Smooth muscle cell of the brain vasculature (primary cell): Measurements from ENCODE around the gene BAZ1A.
"Not testable (repeated sequence)": the region's sequence is repeated elsewhere in the genome, so short reads cannot be mapped to it uniquely, and the experiment has no call there.

Experiments used
- DNase-seq: peaks from one replicate; pipeline ENCODE4 v3.0.0-alpha.2; 2012; ENCODE audit warnings: low read depth, low spot score

Gene BAZ1A

DNA sequence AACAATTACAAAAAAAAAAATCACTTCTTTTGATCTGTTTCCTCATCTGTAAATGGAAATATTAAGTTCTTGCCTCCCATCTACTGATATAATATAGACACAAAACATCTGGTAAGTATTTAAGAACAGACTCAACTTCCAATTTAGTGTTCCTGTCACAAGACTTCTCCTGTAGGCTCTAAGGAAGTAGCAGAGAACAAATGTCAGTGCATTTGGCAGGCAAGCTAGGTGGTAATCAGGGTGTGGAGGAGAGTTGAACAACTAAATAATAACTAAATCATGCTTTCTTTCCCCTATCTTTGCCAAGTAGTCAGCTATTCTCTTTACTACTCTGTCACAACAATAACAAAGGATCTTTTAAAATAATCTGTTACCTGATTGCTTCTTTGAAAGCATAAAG, 22.1 kb downstream of the BAZ1A start:
- no peak for DNase-seq

DNA sequence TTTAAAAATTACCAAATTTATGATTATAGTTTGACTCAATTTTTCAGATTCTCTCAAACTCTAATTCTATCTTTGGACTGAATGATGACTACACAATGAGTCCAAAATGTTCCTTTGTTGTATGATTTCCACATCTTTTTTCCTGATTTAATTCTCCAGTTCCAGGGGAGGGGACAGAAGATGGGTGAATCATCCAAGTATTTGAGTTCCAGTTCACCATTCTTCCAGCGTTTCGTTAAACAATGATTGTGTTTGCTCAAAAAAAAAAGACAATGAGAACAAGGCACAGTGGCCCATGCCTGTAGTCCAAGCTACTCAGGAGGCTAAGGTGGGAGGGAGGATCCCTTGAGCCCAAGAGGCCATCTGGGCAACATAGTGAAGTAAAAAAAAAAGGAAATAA, 23.8 kb downstream of the BAZ1A start:
- DNase-seq, result no peak

DNA sequence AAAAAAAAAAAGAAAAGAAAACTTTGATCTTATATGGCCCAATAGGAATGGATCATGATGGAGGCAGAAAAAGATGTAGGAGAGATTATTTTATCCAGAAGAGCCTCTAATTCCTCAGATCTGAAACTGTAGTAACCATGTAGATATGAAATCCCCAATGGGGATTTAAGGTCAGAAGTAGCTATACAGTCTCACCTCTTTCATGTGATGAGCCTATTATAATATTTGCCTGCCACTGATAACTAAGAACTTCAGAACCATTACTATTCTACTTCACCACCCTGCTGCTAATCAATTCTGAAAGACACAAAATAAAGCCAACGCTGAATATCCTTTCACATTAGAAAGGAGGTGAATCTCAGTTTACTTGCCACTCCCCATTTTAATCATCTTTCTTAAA, 29.3 kb downstream of the BAZ1A start:
- no peak for DNase-seq

DNA sequence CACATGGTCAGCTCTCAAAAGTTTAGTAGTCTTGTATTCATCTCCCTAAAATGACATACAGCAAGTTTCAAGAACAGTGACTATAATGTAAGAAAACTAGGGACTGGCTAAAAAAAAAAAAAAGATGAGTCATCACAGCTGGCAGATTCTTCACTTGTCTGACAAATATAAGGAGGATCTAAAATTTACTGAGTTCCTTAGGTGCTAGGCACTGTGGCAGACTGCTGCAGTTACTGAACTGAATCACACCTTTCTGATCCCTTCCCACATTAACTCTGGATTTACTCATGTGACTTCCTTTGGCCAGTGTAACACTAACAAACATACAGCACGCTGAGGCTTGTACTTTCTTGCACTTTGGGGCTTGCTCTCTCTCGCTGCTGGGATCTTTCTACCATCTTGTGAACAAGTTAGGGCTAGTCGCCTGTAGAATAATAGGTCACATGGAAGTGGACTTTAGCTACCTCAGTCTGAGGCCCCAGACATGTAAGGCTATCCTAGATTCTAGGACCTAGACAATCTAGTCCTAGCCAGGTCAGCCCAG, 32.1 kb downstream of the BAZ1A start:
- no peak for DNase-seq

DNA sequence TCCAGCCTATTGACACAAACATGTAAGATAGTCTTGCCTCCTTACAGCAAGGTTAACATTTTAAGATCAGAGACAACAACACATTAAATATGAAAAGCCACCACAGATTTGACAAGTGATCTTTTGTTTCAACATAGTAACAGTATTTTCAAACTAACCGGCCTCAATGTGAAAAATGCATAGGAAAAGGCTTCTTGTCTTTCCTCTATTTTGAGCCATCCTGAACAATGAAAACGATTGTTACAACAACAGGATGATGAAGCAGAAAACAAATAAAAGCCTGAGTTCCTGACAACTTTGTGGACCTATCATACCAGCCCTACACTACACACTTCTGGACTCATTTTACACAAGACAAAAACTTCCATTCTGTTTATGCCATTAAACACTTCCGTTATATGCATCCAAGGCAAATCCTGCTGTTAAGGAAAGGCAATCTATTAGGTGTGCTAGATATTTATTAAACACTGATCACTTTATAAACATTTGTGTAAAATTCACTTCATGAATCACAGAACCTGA, 37.3 kb downstream of the BAZ1A start:
- DNase-seq, result no peak

DNA sequence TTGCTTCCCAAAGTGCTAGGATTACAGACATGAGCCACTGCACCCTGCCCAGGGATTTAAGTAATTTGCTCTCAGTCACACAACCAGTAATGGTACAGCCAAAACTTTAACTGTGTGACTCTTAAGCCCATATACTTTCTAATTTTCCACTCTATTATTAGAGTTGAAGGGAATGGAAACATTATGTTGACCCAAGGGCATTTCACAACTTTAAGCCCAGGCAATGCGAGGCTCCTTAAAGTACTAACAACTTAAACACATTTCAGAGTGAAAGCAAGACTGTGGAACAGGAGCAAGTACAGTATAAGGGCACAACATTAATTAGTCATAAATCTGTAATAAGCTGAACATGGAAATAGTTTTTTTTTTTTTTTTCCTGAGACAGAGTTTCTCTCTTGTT, 39.8 kb downstream of the BAZ1A start:
- no peak for DNase-seq

DNA sequence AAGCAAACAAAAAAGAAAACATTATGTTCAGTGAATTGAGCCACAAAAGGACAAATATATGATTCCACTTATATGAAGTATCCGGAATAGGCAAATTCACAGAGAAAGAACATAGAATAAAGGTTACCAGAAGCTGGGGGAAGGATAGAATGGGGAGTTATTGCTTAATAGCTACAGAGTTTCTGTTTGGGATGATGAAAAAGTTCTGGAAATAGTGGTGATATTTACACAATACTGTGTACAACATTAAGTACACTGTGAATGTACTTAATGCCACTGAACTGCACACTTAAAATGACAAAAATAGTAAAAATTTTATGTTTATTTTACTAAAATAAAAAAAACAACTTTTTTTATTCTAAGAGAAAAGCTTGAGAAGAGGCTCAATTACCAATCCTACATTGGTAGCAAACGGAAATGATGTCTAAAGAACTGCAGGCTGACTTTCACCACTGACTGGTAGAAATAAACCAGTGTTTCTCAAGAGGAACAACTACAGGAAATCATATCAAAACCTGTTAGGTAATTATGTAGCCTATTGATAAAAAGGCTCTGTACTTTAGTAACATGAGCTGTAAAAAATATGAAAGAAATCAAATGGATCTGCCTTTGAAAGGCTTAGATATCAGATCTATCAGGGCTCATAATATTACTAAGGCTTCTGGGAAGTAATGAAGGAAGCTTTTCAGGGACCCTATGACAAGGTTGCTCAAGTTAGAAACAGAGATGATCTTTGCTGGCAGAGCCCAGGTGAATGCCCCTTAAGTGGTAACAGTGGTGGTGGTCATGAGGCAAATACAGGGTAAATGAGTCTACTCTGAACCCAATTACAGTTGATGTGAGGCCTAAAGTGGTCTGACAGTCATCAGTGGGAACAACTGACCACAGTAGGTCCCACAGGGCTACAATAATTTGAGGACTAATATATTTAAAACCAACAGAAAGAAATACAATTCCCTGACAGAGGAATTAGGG, 41.3 kb downstream of the BAZ1A start:
- DNase-seq, result no peak

DNA sequence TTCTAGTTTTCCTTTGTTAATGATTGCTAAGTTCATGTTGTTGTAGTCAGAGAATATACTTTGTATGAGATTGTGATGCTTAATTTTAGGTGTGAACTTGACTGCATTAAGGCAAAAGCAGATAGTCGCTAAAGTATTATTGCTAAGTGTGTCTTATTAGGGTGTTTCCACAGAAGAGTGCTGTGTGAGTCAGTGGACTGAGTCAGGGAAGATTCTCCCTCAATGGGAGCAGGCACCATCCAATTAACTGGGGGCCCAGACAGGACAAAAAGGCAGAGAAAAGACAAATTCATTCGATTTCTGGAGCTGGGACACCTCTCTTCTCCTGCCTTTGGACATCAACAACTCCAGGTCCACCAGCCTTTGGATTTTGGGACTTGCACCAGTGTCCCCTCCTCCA, 48.5 kb downstream of the BAZ1A start:
- DNase-seq, result no peak

DNA sequence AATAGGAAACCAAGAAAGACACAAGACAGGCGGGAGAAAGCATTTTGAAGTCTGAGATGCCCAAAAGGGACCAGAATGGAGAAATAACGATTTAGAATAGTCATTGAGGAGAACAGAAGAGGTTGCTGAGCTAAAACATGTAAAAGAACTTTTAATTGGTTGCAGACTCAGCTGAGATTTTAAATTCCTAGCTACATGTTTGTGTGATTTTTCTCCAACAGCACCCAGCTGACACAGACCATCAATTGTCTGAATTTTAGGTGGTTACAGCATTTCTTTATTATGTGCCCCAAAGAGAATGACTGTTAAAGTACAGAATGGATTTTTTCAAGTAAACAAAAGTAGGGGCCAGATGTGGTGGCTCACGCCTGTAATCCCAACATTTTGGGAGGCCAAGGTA, 50.3 kb downstream of the BAZ1A start:
- DNase-seq, result no peak

DNA sequence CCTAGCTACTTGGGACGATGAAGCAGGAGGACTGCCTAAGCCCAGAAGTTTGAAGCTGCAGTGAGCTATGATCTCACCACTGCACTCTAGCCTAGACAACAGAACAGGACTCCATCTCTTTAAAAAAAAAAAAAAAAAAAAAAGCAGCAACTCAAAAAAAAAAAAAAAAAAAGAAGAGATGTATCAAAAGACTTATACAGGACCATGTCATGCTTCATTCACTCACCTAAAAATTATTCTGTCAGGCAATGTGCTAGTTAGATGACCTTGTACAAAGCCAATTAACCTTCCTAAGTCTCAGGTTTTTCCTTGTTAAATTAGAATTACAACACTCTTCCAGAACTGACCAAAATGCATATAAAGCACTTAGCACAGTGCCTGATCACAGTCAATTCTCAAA, 50.9 kb downstream of the BAZ1A start:
- no peak for DNase-seq

DNA sequence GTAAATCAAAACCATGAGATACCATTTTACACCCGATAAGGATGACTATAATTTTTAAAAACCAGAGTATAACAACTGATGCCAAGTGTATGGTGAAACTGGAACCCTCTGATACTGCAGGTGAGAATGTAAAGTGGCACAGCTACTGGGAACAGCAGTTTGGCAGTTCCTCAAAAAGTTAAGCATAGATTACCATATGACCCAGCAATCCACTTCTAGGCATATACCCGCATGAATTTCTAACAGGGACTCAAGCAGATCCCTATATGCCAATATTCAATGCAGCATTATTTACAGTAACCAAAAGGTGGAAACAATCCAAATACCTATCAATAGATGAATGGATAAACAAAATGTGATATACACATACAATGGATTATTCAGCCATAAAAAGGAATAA, 57.4 kb downstream of the BAZ1A start:
- no peak for DNase-seq

DNA sequence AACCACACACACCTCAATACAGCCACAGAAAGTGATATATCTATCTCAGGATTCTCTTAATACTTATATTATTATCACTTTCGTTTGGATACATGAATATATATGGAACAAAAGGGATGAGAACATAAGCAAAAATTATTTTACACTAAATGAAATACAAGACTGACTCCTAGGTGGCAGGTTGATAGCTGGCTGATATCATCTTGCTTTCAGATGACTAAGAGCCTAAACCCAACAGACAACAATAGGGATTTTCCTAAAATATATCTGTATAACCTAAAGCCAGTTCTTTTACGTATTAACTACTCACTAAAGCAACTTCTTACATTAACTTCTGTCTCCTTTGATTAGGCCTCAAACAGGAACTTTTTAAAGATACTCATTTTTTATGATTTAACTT, 65.1 kb downstream of the BAZ1A start:
- DNase-seq, result no peak

DNA sequence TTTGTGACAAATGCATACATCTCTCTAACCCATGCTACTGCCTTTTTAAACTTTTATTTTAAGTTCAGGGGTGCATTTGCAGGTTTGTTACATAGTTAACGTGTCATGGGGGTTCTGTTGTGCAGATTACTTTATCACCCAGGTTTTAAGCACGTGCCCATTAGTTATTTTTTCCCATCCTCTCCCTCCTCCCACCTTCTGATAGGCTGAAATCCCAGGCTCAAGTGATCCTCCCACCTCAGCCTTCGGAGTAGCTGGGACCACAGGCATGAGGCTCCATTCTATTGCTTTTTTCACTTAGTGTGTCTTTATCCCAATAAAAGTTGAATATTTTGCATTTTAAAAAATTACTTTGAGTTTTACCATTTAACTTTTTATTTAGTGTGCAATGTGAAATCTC, 68.9 kb downstream of the BAZ1A start:
- DNase-seq, result no peak

DNA sequence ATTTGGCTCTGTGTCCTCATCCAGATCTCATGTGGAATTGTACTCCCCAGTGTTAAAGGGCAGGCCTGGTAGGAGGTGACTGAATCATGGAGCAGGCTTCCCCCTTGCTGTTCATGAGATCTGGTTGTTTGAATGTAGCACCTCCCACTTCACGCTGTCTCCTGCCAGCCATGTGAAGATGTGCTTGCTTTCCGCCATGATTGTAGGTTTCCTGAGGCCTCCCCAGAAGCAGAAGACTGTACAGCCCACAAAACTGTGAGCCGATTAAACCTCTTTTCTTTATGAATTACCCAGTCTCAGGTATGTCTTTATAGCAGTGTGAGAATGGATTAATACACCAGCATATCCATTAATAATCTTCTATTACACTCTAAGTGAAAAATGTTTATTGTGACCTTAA, 70.2 kb downstream of the BAZ1A start:
- no peak for DNase-seq

DNA sequence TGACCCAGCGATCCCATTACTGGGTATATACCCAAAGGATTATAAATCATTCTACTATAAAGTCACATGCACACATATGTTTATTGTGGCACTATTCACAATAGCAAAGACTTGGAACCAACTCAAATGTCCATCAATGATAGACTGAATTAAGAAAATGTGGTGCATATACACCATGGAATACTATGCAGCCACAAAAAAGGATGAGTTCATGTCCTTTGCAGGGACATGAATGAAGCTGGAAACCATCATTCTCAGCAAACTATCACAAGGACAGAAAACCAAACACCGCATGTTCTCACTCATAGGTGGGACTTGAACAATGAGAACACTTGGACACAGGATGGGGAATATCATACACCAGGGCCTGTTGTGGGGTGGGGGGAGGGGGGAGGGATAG, 76.3 kb downstream of the BAZ1A start:
- not testable (repeated sequence) for DNase-seq

DNA sequence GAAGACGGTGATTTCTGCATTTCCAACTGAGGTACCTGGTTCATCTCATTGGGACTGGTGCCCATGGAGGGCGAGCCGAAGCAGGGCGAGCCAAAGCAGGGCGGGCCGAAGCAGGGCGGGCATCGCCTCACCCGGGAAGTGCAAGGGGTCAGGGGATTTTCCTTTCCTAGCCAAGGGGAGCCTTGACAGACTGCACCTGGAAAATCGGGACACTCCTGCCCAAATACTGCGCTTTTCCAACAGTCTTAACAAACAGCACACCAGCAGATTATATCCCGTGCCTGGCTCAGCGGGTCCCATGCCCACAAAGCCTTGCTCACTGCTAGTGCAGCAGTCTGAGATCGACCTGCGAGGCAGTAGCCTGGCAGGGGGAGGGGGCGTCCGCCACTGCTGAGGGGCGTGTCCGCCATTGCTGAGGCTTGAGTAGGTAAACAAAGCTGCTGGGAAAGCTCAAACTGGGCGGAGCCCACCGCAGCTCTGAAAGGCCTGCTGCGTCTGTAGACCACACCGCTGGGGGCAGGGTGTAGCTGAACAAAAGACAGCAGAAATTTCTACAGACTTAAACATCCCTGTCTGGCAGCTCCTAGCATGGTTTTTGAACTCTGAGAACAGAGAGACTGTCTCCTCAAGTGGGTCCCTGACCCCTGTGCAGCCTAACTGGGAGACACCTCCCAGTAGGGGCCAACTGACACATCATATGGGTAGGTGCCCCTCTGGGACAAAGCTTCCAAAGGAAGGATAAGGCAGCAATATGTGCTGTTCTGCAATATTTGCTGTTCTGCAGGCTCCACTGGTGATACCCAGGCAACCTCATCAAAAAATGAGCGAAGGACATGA, 77.2 kb downstream of the BAZ1A start:
- no peak for DNase-seq

DNA sequence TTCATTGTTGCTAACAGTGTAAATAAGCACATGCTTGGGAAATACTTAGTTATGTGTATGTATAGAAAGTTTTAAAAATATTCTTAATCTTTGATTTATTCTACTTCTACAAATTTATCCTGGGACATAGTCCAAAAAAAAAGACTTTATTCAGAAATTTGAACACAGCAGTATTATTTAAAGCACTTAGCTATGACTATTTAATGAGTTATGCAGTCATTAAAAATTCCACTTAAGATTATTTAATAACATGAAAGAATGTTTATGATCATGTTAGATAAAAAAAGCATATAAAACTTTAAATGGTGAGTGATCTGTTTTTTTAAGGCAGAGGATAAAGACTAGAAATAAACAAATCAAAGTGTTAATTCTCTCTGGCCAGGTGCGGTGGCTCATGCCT, 78.3 kb downstream of the BAZ1A start:
- DNase-seq, result no peak

DNA sequence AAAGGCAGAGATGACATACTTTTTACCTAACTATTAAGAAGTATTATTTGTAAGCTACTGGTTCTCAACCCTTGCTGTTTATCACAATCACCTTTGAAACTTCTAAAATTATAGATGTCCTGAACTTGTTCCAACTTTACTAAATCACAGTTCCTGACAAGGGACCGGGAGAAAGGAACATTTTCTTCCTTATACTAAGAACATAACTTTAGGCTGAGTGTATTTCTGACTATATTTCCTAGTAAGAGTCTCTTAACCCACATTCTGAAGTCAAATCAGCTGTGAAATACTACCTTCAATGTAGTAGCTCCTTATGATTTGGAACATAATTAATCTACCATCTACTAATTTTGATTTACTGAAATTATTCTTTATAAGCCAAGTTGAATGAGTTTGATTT, 80.2 kb downstream of the BAZ1A start:
- DNase-seq, result no peak

DNA sequence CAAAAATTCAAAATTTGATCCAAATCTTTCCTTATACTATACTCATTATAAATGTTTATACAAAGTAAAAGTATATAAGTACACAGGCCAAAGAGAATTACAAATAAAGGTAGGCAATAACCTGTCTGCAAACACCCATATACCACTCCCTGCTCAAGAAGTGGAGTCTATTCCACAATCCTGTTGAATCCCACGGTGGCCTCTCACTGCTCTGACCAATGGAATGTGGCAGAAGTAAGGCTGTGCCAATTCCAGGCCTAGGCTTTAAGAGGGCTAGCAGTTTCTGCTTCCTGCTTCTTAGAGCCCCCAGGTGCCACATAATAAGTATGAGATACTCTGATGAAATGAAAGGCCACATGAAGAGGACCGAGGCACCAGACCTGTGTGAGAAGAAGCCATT, 80.9 kb downstream of the BAZ1A start:
- no peak for DNase-seq

DNA sequence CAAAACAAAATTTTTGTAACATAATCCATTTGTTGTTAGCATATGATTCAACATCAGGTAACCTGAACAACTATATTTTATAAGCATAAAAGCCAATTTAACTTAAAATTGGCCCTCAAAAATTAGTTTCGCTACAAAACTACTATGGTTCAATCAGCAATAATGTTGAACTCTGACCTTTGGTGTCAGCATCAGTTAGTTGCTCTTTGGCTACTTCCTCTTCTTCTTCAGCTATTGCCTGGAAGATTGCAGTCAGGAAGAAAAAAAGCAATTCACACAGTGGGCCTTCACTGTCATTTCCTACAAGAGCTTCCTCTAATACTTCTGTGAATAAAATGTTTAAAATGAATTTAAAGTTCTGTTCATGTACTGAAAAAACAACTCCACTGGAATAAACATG, 82.6 kb downstream of the BAZ1A start:
- no peak for DNase-seq

DNA sequence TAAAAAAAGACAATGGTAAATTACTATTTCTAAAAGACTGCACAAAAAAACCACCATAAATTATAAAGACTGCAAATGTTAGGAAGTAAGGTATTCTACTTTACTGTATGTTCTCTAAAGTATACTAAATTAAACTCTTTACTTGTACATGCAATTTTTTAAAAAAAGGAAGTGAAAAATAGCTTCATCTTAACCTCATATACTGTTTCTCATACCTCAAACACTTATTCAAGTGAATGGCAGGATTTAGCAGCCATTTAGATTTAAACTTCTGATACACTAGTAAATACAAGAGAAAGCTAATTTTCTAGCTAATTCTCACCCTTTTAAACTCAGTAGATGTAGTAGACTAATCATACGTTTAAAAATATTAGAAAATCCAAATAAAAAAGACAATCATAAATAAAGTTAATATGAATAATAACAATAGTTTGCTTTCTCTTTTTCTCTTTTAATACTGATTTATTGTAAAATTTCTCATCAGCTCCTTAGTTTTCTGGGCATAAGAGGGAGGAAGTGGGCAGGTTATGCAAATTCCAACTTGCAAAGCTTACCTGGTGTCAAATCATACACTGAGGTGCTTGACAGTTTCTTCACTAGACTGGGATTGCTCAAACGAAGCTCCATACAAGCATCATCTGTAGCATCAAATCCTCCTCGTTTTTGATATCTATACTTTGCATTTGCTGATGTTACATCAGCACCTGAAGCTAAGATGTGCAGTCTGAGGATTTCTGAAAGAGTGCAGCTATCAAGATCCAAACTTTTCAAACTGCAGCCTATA, 89.7 kb downstream of the BAZ1A start:
- no peak for DNase-seq

DNA sequence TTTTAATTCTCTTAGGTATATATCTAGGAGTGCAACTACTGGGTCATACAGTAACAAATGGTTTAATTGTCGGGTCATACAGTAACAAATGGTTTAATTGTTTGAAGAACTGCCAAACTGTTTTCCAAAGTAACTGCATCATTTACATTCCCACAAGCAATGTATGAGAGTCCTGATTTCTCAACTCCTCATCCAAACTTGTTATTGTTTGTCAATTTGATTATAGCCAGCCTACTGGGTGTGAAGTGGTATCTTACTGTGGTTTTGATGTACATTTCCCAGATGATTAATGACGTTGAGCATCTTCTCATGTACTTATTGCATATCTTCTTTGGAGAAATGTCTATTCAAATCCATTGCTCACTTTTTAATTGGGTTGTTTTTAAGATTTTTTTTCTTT, 93.1 kb downstream of the BAZ1A start:
- no peak for DNase-seq
